ENCODE data around the gene SH3GL1. TPM values are rescaled to one million over a fixed set of nuclear protein-coding genes. Genes with fewer than 3 reads are reported as not detected.

SH3GL1 gene
- total RNA-seq, 2 experiments from 2014 or later, result 54.6 to 56.8 TPM

Small RNA genes lying within 50 kb of the gene (microRNA-seq; reads per million reads assigned to microRNA genes)
- 4.9 reads per million for gene MIR4746

Other genes with a start within 250 kb of the SH3GL1 start
- not detected for gene CREB3L3, start 246.9 kb downstream of the SH3GL1 start, total RNA-seq
- 10 to 100 TPM; 30.1 to 37.5 TPM for gene SIRT6, start 218.0 kb downstream of the SH3GL1 start, total RNA-seq
- 1 to 10 TPM; 1.5 to 1.7 TPM for gene ANKRD24, start 217.9 kb downstream of the SH3GL1 start, total RNA-seq
- gene EBI3, start 171.0 kb downstream of the SH3GL1 start, total RNA-seq, result under 1 TPM; 0.33 to 0.34 TPM
- 10 to 100 TPM; 27.9 to 29.0 TPM for gene YJU2, start 153.5 kb downstream of the SH3GL1 start, total RNA-seq
- gene SHD, start 121.3 kb downstream of the SH3GL1 start, total RNA-seq, result not detected
- 10 to 100 TPM; 49.3 to 50.5 TPM for gene TMIGD2, start 98.2 kb downstream of the SH3GL1 start, total RNA-seq
- gene FSD1, start 95.9 kb downstream of the SH3GL1 start, total RNA-seq, result 10 to 100 TPM; 20.8 to 21.8 TPM
- 1 to 10 TPM; 8.4 to 8.8 TPM for gene STAP2, start 61.7 kb downstream of the SH3GL1 start, total RNA-seq
- gene MPND, start 57.0 kb downstream of the SH3GL1 start, total RNA-seq, result 10 to 100 TPM; 23.7 to 26.2 TPM
- gene CHAF1A, start 2.1 kb upstream of the SH3GL1 start, total RNA-seq, result 10 to 100 TPM; 77.0 to 79.1 TPM
- gene UBXN6, start 57.2 kb upstream of the SH3GL1 start, total RNA-seq, result 10 to 100 TPM; 50.0 to 56.7 TPM
- 10 to 100 TPM; 56.5 to 58.0 TPM for gene HDGFL2, start 71.8 kb upstream of the SH3GL1 start, total RNA-seq
- under 1 TPM; 0.06 to 0.11 TPM for gene PLIN4, start 117.9 kb upstream of the SH3GL1 start, total RNA-seq
- gene PLIN5, start 134.7 kb upstream of the SH3GL1 start, total RNA-seq, result 1 to 10 TPM in 1 of 2 experiments, under 1 TPM in 1; 0.37 to 1.1 TPM
- gene LRG1, start 139.5 kb upstream of the SH3GL1 start, total RNA-seq, result not detected
- gene SEMA6B, start 159.1 kb upstream of the SH3GL1 start, total RNA-seq, result 1 to 10 TPM in 1 of 2 experiments, under 1 TPM in 1; 1.00 to 1.3 TPM
- 10 to 100 TPM; 18.9 to 19.5 TPM for gene TNFAIP8L1, start 239.0 kb upstream of the SH3GL1 start, total RNA-seq